OCI-LY3 (cell line): ENCODE measurements around the gene DEAF1.

Experiments
- H2AFZ ChIP-seq: fragments of 200-600, 300-600 bp; shearing (Covaris generic); 2 replicates; pipeline ENCODE4 v1.6.0; 2014; ENCODE audit warnings: antibody characterized with exemption, low read depth, low read length
- H3K27ac ChIP-seq: fragments of 200-600, 300-600 bp; sonication (generic); 2 replicates; pipeline ENCODE4 v1.5.1; 2014; ENCODE audit warnings: mild to moderate bottlenecking, low read length, moderate library complexity, mixed read lengths
- H3K27me3 ChIP-seq: fragments of 200-600, 300-600 bp; sonication (generic); 2 replicates; pipeline ENCODE4 v1.6.1; 2014; ENCODE audit warnings: low read depth, low read length, mixed read lengths
- H3K36me3 ChIP-seq: fragments of 200-600, 300-600 bp; sonication (generic); replicated peaks from 2 replicates; pipeline ENCODE3; 2014; ENCODE audit warnings: low read depth, low read length, mixed read lengths
- H3K4me1 ChIP-seq: fragments of 300-600, 200-600 bp; sonication (generic); 2 replicates; pipeline ENCODE4 v1.6.1; 2014; ENCODE audit warnings: low read length, mixed read lengths
- H3K4me2 ChIP-seq: fragments of 200-600, 300-600 bp; sonication (generic); 2 replicates; pipeline ENCODE4 v1.6.1; 2014; ENCODE audit warnings: low read length, mixed read lengths
- H3K4me3 ChIP-seq: fragments of 300-600, 200-600 bp; sonication (generic); 2 replicates; pipeline ENCODE4 v1.5.1; 2014; ENCODE audit warnings: antibody characterized with exemption, mild to moderate bottlenecking, low read length, moderate library complexity
- H3K79me2 ChIP-seq: fragments of 300-600, 200-600 bp; shearing (Covaris generic); 2 replicates; pipeline ENCODE4 v1.6.1; 2014; ENCODE audit warnings: mild to moderate bottlenecking, low read length, mixed read lengths
- H3K9ac ChIP-seq: fragments of 300-600, 200-600 bp; shearing (Covaris generic); 2 replicates; pipeline ENCODE4 v1.6.0; 2014; ENCODE audit warnings: mild to moderate bottlenecking, low read length, moderate library complexity
- H3K9me3 ChIP-seq: fragments of 200-600, 300-600 bp; shearing (Covaris generic); 2 replicates; pipeline ENCODE4 v1.6.1; 2014; ENCODE audit warnings: low read length, mixed read lengths; ENCODE audit not compliant: insufficient read depth
- H4K20me1 ChIP-seq: fragments of 200-600, 300-600 bp; sonication (generic); 2 replicates; pipeline ENCODE4 v1.6.1; 2016; ENCODE audit warnings: low read length, mixed read lengths; ENCODE audit not compliant: insufficient read depth
- CTCF ChIP-seq: fragments of 200-600, 300-600 bp; sonication (generic); IDR thresholded peaks from 2 replicates; pipeline ENCODE4 v1.5.1; 2014; ENCODE audit warnings: antibody characterized with exemption, low read length, low read depth
- EZH2phosphoT487 ChIP-seq: fragments of 200-600 bp; shearing (Covaris generic); IDR thresholded peaks from 2 replicates; pipeline ENCODE4 v1.6.1; 2018; ENCODE audit warnings: antibody characterized with exemption, mixed run types, low read depth

Gene DEAF1

GRCh38 chr11:697811-698311, 2.8 kb upstream of the DEAF1 start:
- Histone ChIP-seq H3K4me3 (peak overlapping the region; percentile 81), H3K27ac (peak overlapping the region; percentile 90), H2AFZ (no peak overlapping the region), H3K9me3 (no peaks in the 10 kb centered on the region), H3K79me2 (peaks cover 30% of the 10 kb centered on the region), H3K4me2 (peak overlapping the region; percentile 85), H3K4me1 (peaks cover 35% of the 10 kb centered on the region), H3K9ac (peak overlapping the region; percentile 91), H4K20me1 (no peaks in the 10 kb centered on the region), H3K36me3 (no peaks in the 10 kb centered on the region), H3K27me3 (no peaks in the 10 kb centered on the region)
- no peak for TF ChIP-seq EZH2phosphoT487
- TF ChIP-seq CTCF, result no peak

- H3K4me1 ChIP-seq, result peaks cover 35% of the 10 kb centered on the region
- no peak for TF ChIP-seq CTCF
- TF ChIP-seq EZH2phosphoT487, result no peak
- H3K79me2 ChIP-seq, result peaks cover 38% of the 10 kb centered on the region
- peak overlapping the region; percentile 85 for H3K4me2 ChIP-seq
- H3K9me3 ChIP-seq, result no peaks in the 10 kb centered on the region
- no peaks in the 10 kb centered on the region for H3K27me3 ChIP-seq
- no peaks in the 10 kb centered on the region for H3K36me3 ChIP-seq
- H4K20me1 ChIP-seq, result 0 out of 2 replicates have a peak, but pooled peaks cover 3% of the 10 kb centered on the region
- H3K27ac ChIP-seq, result peak overlapping the region; percentile 90
- H3K9ac ChIP-seq, result peak overlapping the region; percentile 91
- no peak overlapping the region for H2AFZ ChIP-seq
- peak overlapping the region; percentile 81 for H3K4me3 ChIP-seq
Observed at GRCh38 chr11:696955-697491, 2.0 kb upstream of the DEAF1 start.

GRCh38 chr11:695538-696248, 671 bp upstream of the DEAF1 start, which contains the start of gene TMEM80:
Gene TMEM80, plus strand, starts transcription at chr11:695816. Its CDS starts 12 bp downstream, at chr11:695828.
- Histone ChIP-seq H3K9ac (peak within 1 kb of the TSS; percentile 91), H3K27ac (peak within 1 kb of the TSS; percentile 90), H4K20me1 (peaks cover 9% of the 10 kb centered on the region; the same call in 1 of the 2 replicates), H3K4me1 (peaks cover 35% of the 10 kb centered on the region), H3K4me2 (peak within 1 kb of the TSS; percentile 90), H3K36me3 (no peaks in the 10 kb centered on the region), H3K4me3 (peak within 1 kb of the TSS; percentile 81), H3K27me3 (no peaks in the 10 kb centered on the region), H3K9me3 (no peaks in the 10 kb centered on the region), H3K79me2 (peaks cover 52% of the 10 kb centered on the region), H2AFZ (peak within 1 kb of the TSS; percentile 65; the same call in 1 of the 2 replicates)
- no peak for TF ChIP-seq EZH2phosphoT487
- no peak for TF ChIP-seq CTCF

GRCh38 chr11:695288-695537, 191 bp upstream of the DEAF1 start:
- H3K36me3 ChIP-seq, result no peaks in the 10 kb centered on the region
- peaks cover 35% of the 10 kb centered on the region for H3K4me1 ChIP-seq
- peak overlapping the region; percentile 91 for H3K9ac ChIP-seq
- H3K27ac ChIP-seq, result peak overlapping the region; percentile 90
- peak overlapping the region; percentile 65; the same call in 1 of the 2 replicates for H2AFZ ChIP-seq
- peak overlapping the region; percentile 42 for H3K4me2 ChIP-seq
- no peaks in the 10 kb centered on the region for H3K27me3 ChIP-seq
- no peak for TF ChIP-seq EZH2phosphoT487
- TF ChIP-seq CTCF, result no peak
- H3K79me2 ChIP-seq, result peaks cover 54% of the 10 kb centered on the region
- H4K20me1 ChIP-seq, result peaks cover 11% of the 10 kb centered on the region; the same call in 1 of the 2 replicates
- H3K9me3 ChIP-seq, result no peaks in the 10 kb centered on the region
- H3K4me3 ChIP-seq, result peak overlapping the region; percentile 81
